Central memory CD8-positive, alpha-beta T cell (primary cell): ENCODE measurements around the gene PRLR.

Experiments
- ATAC-seq: fragments of 150-1000 bp; cut with Tn5 transposase; replicated peaks from 2 replicates; pipeline ENCODE4 v1.10.0; 2022; ENCODE audit warnings: mild to moderate bottlenecking, moderate FRiP score, moderate number of reproducible peaks; ENCODE audit not compliant: poor library complexity, severe bottlenecking; ENCODE audit errors: extremely low read depth
- DNase-seq, 2 donors: peaks; one replicate each; pipeline ENCODE4 v3.0.0; 2021; ENCODE audit warnings: low spot score in 2 of 2
- H3K27ac Mint-ChIP-seq: one replicate; pipeline ENCODE4 v1.8.0; 2022; ENCODE audit warnings: low read depth, mild to moderate bottlenecking, moderate library complexity, mixed read lengths
- H3K27me3 Mint-ChIP-seq: one replicate; pipeline ENCODE4 v1.8.0; 2022; ENCODE audit warnings: mixed read lengths
- H3K36me3 Mint-ChIP-seq: one replicate; pipeline ENCODE4 v1.8.0; 2022; ENCODE audit warnings: mild to moderate bottlenecking, moderate library complexity, mixed read lengths; ENCODE audit not compliant: insufficient read depth
- H3K4me1 Mint-ChIP-seq: one replicate; pipeline ENCODE4 v1.8.0; 2022; ENCODE audit warnings: mixed read lengths
- H3K4me3 Mint-ChIP-seq: one replicate; pipeline ENCODE4 v1.8.0; 2022; ENCODE audit warnings: mild to moderate bottlenecking, moderate library complexity, mixed read lengths
- H3K9me3 Mint-ChIP-seq: one replicate; pipeline ENCODE4 v1.8.0; 2022; ENCODE audit warnings: mixed read lengths

The PRLR gene

GRCh38 chr5:35143841-35144240 is 86.4 kb downstream of the PRLR start:
- Mint-ChIP-seq H3K36me3 (no peaks in the 10 kb centered on the region), H3K4me1 (no peaks in the 10 kb centered on the region), H3K9me3 (no peaks in the 10 kb centered on the region), H3K27ac (no peak overlapping the region), H3K4me3 (no peak overlapping the region), H3K27me3 (peaks cover 18% of the 10 kb centered on the region)
- no peak for ATAC-seq
- DNase-seq, result no peak

DNA sequence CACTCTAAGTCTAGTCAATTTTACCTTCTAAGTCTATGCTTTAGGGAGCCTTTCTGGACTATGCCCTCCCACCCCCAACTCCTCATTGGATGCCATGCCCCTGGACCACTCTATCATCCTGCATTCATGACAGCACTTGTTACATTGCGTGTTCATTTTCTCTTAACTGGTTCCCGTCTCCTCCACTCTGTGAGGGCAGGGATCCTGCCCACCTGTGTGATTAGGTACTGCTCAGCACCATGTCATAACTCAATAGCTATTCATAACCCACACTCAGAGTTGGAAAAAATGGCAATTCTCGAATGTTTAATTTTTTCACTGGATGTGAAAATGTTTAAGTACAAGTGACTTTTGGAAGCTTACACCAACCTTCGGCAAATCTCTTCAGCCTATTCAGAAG is 88.5 kb downstream of the PRLR start:
- DNase-seq (no peak), ATAC-seq (no peak)
- no peaks in the 10 kb centered on the region for H3K4me1 Mint-ChIP-seq
- H3K27ac Mint-ChIP-seq, result no peak overlapping the region
- no peak overlapping the region for H3K4me3 Mint-ChIP-seq
- H3K36me3 Mint-ChIP-seq, result no peaks in the 10 kb centered on the region
- H3K27me3 Mint-ChIP-seq, result peaks cover 11% of the 10 kb centered on the region
- no peaks in the 10 kb centered on the region for H3K9me3 Mint-ChIP-seq

DNA sequence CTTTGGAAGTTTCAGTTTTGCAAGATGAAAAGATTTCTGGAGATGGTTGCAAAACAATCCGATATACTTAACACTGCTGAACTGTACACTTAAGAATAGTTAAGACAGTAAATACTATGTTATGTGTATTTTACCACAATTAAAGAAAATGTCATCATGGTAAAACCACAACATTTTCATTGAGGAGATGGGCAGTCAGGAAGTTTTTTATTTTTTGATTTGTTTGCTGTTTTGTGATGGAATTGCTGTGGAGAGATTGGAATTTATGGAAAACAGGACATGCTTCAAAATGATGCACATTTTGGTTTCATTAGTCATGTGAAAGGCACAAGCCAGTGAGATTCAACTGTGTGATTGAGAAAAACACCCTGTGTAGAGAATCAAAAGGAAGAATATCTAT is 92.1 kb downstream of the PRLR start:
- H3K27me3 Mint-ChIP-seq, result peaks cover 30% of the 10 kb centered on the region

GRCh38 chr5:35136386-35136785 is 93.9 kb downstream of the PRLR start:
- no peaks in the 10 kb centered on the region for H3K4me1 Mint-ChIP-seq
- H3K4me3 Mint-ChIP-seq, result no peak overlapping the region
- H3K9me3 Mint-ChIP-seq, result no peaks in the 10 kb centered on the region
- H3K27me3 Mint-ChIP-seq, result peaks cover 46% of the 10 kb centered on the region
- no peak overlapping the region for H3K27ac Mint-ChIP-seq
- DNase-seq, result no peak
- ATAC-seq, result no peak
- H3K36me3 Mint-ChIP-seq, result no peaks in the 10 kb centered on the region

More for the DNA sequence above, 92.1 kb downstream of the PRLR start:
- ATAC-seq (no peak), DNase-seq (no peak)
- H3K4me3 Mint-ChIP-seq, result no peak overlapping the region
- no peaks in the 10 kb centered on the region for H3K9me3 Mint-ChIP-seq
- no peak overlapping the region for H3K27ac Mint-ChIP-seq
- no peaks in the 10 kb centered on the region for H3K36me3 Mint-ChIP-seq
- no peaks in the 10 kb centered on the region for H3K4me1 Mint-ChIP-seq

- no peak for DNase-seq
- H3K4me3 Mint-ChIP-seq, result no peak overlapping the region
Observed at GRCh38 chr5:35135239-35135700, 95.0 kb downstream of the PRLR start.

DNA sequence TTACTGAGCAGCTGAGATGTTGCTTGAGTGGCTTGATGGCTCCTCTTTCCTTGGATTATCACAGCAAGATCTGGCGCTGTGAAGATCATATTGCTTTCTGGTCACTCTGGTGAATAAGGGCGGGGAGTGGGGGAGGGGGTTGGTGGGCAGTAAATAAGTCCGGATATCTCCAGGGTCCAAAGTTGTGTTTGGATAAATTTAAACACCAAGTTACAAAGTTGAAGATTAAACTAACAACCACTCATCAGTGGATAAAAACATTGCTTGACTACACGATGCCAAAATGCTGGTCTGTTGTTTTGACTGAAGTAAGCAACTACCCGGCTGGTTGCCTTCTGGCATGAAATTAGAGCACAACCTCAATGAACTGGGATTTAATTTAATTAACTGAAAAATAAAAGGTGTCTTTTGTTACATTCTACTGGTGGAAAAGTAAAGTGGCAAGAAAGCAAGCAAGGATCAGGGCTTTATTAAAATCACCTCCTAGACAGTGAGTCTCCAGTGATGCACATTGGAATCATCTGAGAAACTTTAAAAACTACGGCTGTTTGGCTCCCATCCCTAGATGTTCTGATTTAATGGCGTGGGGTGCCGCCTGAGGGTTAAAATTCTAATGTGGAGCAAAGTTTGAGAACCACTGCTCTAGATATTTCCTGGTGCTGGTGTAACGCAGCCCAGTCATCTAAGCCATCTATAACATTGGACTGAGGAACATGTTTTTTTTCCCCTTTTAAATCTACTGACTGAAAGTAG is 95.8 kb downstream of the PRLR start:
- Mint-ChIP-seq H3K4me1 (peaks cover 10% of the 10 kb centered on the region), H3K4me3 (no peak overlapping the region), H3K27me3 (peaks cover 65% of the 10 kb centered on the region), H3K9me3 (peaks cover 6% of the 10 kb centered on the region), H3K36me3 (no peaks in the 10 kb centered on the region), H3K27ac (no peak overlapping the region)
- no peak for DNase-seq
- ATAC-seq, result no peak

More at GRCh38 chr5:35135239-35135700, 95.0 kb downstream of the PRLR start:
- no peak for ATAC-seq
- peaks cover 6% of the 10 kb centered on the region for H3K9me3 Mint-ChIP-seq
- no peak overlapping the region for H3K27ac Mint-ChIP-seq
- H3K27me3 Mint-ChIP-seq, result peaks cover 58% of the 10 kb centered on the region
- peaks cover 2% of the 10 kb centered on the region for H3K4me1 Mint-ChIP-seq
- no peaks in the 10 kb centered on the region for H3K36me3 Mint-ChIP-seq

DNA sequence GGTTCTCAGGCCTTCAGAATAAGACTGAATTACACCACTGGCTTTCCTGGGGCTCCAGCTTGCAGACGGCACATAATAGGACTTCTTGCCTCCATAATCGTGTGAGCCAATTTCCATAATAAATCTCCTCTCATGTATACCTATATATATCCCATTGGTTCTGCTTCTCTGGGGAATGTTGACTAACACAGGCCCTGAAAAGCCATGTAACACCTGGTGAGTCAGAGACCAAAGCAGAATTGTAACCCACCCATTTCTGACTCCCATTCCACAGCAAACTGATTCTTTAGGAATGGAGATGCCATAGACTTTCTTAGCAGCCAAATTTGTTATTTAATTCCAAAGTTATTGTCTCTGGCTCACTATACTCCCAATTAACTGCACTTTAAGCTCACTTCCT is 97.1 kb downstream of the PRLR start:
- Mint-ChIP-seq H3K9me3 (peaks cover 6% of the 10 kb centered on the region), H3K27me3 (peaks cover 77% of the 10 kb centered on the region), H3K4me1 (peaks cover 10% of the 10 kb centered on the region), H3K4me3 (no peak overlapping the region), H3K27ac (no peak overlapping the region), H3K36me3 (no peaks in the 10 kb centered on the region)
- no peak for ATAC-seq
- DNase-seq, result no peak

- no peak overlapping the region for H3K27ac Mint-ChIP-seq
- ATAC-seq (no peak), DNase-seq (no peak)
- H3K9me3 Mint-ChIP-seq, result peaks cover 6% of the 10 kb centered on the region
- peaks cover 10% of the 10 kb centered on the region for H3K4me1 Mint-ChIP-seq
- no peak overlapping the region for H3K4me3 Mint-ChIP-seq
- no peaks in the 10 kb centered on the region for H3K36me3 Mint-ChIP-seq
- H3K27me3 Mint-ChIP-seq, result peaks cover 80% of the 10 kb centered on the region
Observed at GRCh38 chr5:35131723-35132122, 98.6 kb downstream of the PRLR start.

- ATAC-seq (peak; percentile 62), DNase-seq (peak in 1 of 2 donors; percentile 11)
- Mint-ChIP-seq H3K4me3 (no peak overlapping the region), H3K9me3 (peaks cover 6% of the 10 kb centered on the region), H3K36me3 (no peaks in the 10 kb centered on the region), H3K27ac (no peak overlapping the region), H3K4me1 (peaks cover 10% of the 10 kb centered on the region), H3K27me3 (peaks cover 77% of the 10 kb centered on the region)
Observed at GRCh38 chr5:35129921-35130485, 100.3 kb downstream of the PRLR start.

DNA sequence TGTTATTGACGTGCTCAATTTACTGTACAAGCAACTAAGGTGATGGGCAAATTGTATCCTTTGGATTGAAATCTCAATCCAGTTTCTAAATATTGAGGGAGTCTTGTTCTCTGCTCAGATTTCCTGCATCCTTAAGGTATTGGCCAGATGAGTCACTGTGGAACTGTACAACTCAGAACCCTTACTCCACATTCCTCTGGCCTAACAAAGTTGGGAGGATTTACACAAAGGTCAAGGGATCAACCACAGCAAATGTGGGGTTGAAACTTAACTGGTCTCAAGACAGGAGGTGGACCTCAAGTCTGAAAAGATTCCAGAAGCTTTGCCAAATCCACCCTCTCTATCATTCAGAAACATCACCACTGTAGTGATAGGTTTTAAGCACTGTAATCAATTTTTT is 101.0 kb downstream of the PRLR start:
- H3K4me1 Mint-ChIP-seq, result peaks cover 10% of the 10 kb centered on the region

DNA sequence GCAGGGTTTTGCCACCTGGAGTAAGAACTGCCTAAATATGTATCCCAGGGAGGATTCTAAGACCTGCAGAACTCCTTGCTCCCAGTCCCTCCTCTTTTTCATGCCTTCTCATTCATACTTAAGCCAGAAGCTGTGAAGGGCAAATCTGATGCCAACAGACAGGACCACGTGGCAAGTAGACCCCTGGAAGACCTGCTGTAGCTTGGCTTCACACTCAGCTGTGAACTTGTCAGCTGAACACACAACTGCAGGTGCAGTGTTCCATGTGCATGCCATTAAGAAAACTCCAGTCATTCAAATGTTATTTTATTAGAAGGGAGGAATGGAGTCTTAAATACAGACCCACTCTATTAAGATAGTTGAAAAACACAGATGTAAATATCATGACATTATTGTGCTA is 103.3 kb downstream of the PRLR start:
- no peaks in the 10 kb centered on the region for H3K36me3 Mint-ChIP-seq
- ATAC-seq (no peak), DNase-seq (no peak)
- no peak overlapping the region for H3K27ac Mint-ChIP-seq
- peaks cover 10% of the 10 kb centered on the region for H3K4me1 Mint-ChIP-seq
- H3K9me3 Mint-ChIP-seq, result peaks cover 6% of the 10 kb centered on the region
- H3K27me3 Mint-ChIP-seq, result peaks cover 86% of the 10 kb centered on the region
- no peak overlapping the region for H3K4me3 Mint-ChIP-seq

More for the DNA sequence above, 101.0 kb downstream of the PRLR start:
- H3K9me3 Mint-ChIP-seq, result peaks cover 6% of the 10 kb centered on the region
- H3K27me3 Mint-ChIP-seq, result peaks cover 83% of the 10 kb centered on the region
- ATAC-seq (no peak), DNase-seq (no peak)
- H3K36me3 Mint-ChIP-seq, result no peaks in the 10 kb centered on the region
- H3K4me3 Mint-ChIP-seq, result no peak overlapping the region
- H3K27ac Mint-ChIP-seq, result no peak overlapping the region

DNA sequence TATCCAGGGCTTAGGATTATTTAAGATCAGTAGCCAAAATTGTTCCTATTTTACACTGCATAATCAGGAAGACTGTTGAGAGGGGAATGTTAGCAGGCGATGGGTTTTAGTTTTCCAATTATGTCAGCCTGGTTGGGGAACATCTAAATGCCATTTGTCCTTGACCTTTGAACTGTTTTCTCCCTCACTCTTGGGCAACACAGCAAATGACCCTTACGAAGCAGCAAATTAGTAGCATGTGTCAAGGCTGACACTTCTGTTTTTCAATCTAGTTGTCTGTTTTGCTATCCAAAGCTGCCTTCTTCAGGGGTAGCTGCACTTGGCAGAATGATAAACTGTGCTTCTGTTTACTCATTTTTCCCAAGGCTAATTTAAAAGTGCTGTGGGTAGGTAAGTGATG is 104.5 kb downstream of the PRLR start:
- Mint-ChIP-seq H3K4me3 (no peak overlapping the region), H3K27me3 (peaks cover 73% of the 10 kb centered on the region), H3K4me1 (peaks cover 10% of the 10 kb centered on the region), H3K9me3 (peaks cover 5% of the 10 kb centered on the region), H3K36me3 (no peaks in the 10 kb centered on the region), H3K27ac (no peak overlapping the region)
- DNase-seq (no peak), ATAC-seq (no peak)

- no peaks in the 10 kb centered on the region for H3K36me3 Mint-ChIP-seq
- no peaks in the 10 kb centered on the region for H3K9me3 Mint-ChIP-seq
- ATAC-seq, result no peak
- H3K4me3 Mint-ChIP-seq, result no peak overlapping the region
- peaks cover 65% of the 10 kb centered on the region for H3K27me3 Mint-ChIP-seq
- peaks cover 4% of the 10 kb centered on the region for H3K4me1 Mint-ChIP-seq
- H3K27ac Mint-ChIP-seq, result no peak overlapping the region
- no peak for DNase-seq
Observed at GRCh38 chr5:35124932-35125331, 105.4 kb downstream of the PRLR start.
